CD4-positive, alpha-beta T cell treated with Interferon alpha-2 for 1 hour (primary cell): ENCODE results near the gene NADSYN1.

Experiments used
- DNase-seq, 2 donors: peaks; one replicate each; pipeline ENCODE4 v3.0.0-alpha.2; 2020 to 2022

NADSYN1 gene

GRCh38 chr11:71451596-71452198, 1.3 kb upstream of the NADSYN1 start:
- no peak for DNase-seq

DNA sequence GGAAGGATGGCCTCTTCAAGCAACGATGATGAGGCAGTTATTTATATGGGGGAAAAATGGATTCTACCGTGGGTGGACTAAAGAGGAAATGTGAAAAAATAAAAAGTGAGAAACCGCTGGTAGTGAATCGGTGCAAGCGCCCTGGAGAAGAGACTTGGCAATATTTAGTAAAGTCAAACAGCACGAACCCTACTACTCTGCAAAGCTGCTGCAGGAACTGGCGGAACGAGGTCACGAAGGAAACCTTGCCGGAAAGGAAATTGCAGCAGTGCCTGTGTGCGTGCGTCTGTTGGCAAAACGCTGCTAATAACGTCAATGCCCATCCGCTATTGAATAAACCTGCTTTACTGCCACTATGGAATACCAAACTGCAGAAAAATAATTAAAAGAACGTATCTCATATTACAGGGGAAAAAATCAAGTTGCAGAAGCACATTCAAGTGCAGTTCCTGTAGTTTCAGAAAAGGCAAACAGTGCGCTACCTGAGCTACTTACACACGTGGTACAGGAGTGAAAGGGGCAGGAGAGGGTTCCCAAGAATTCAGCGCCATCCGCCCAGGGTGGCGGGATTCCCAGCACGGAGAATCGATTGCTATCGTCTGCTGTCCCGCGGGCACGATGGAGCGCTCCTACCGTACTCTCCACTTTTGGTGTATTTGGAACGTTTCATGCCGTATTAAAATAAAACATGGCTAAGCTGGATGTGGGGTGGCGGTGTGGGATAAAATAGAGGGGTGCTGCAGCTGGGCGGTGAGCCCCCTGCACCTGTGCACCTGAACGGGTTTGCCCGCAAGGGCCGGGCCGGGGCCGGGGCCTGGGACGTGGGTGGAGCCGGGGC, 585 bp upstream of the NADSYN1 start:
- peak; percentile 61 to 73 for DNase-seq

- DNase-seq = no peak
Measured at GRCh38 chr11:71453918-71454304, 908 bp downstream of the NADSYN1 start.

DNA sequence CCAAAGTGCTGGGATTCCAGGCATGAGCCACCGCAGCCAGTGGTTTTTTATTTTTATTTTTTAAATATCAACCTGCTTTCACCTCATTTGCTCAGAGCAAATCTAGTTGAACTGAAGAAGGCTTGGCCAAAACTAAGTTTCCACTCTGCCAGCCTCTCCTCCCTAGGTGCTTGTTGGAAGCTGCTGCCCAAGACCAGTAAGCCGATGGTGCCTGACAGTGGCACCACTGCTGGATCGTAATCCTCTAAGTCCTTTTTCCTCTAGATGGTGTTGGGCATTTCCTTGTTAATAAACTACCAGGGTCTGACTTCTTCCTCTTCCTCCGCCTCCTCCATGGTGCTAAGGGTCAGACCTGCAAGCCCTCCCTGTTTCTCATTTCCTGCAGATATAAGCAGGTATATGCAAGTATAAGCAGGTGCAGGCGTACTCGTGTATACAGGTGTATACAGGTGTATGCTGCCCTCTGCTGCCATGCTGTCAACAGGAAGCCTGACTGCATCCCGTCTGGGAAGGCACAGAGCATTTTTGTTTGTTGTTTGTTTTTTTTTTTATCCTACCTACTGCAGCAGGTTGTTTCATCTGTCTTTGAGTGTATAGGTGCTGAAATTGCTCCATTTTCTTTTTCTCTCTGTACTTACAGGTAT, 1.6 kb downstream of the NADSYN1 start:
- peak; percentile 37 to 58 for DNase-seq

DNA sequence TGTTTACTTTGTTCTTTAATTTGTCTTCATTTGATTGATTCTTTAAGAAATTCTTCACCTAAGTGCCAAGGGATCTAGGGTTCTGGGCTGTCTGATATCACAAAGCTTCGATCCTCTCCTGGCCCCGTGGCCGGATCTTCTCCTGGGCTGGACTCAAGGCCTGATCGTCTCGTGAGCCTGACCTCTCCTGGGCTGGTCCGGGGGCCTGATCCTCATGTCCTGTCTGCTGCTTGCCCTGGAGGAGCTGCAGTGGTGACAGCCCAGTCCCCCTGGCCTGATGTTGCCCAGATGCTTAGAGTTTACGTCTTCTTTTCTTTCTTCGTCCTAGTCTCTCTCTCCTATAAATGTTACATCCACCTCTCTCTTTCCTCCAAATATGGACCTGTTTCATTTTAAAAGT, 3.3 kb downstream of the NADSYN1 start:
- DNase-seq = no peak

- no peak for DNase-seq
Measured at GRCh38 chr11:71456831-71457230, 3.8 kb downstream of the NADSYN1 start.

DNA sequence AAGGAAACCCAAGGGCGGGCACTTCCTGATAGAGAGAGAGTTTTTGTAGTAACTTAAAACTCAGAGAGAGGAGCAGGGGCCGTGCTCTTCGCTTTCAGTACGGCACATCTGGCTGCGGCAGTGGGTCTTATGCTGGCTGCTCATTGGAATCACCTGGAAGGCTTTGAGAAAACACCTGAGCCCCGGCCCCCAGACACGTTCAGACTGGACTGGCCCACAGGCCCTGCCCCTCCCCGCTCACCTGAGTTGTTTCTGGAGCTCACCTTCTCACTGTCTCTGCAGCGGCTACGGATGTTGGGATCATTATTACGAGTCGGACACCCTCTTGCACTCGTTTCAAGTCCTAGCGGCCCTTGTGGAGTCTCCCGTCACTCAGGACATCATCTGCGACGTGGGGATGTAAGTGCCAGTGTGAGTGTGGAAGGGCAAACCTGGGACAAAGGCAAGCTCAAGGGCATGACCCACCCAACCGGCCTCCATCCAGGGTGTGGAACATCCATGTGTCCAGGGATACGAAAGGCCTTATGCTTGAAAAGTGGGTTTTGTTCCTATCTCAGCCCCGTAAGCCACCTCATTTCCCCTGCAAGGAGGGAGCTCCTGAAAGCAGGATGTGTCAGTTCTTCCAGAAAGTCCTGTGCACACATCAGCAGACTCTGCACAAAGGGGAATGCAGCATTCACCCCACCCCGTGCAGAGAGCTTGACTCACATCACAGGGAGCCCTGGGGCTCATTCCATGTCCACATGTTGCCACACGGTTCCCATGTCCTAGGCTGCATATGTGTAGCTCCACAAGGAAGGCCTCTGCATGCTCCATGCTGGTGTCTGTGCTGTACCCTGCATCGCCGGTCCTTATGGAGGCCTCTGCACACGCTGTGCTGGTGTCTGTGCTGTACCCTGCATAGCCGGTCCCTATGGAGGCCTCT, 5.4 kb downstream of the NADSYN1 start:
- no peak for DNase-seq

- no peak for DNase-seq
Measured at GRCh38 chr11:71459076-71459766, 6.2 kb downstream of the NADSYN1 start.

GRCh38 chr11:71459767-71460320, 6.8 kb downstream of the NADSYN1 start:
- DNase-seq = no peak

- DNase-seq = no peak
Measured at GRCh38 chr11:71461696-71462095, 8.7 kb downstream of the NADSYN1 start.

DNA sequence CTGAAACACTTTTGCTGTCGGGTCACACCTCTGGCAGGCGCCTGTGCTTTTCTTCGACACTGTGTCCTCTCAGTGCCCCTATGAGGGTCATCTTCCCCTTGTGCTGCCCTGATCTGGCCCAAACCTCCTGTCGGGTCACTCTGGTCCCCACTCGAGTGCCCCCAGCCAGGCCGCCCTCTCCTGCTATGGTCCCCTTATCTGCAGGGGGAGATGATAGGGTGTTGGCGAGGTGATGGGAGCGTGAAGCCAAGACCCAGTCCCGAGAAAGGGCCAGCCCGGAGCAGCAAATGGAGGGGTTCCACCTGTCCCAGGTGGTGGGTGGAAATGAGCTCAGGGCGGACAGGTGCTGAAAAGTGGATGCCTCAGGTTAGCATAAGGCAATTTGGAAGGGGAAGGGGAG, 9.7 kb downstream of the NADSYN1 start:
- DNase-seq = no peak

DNA sequence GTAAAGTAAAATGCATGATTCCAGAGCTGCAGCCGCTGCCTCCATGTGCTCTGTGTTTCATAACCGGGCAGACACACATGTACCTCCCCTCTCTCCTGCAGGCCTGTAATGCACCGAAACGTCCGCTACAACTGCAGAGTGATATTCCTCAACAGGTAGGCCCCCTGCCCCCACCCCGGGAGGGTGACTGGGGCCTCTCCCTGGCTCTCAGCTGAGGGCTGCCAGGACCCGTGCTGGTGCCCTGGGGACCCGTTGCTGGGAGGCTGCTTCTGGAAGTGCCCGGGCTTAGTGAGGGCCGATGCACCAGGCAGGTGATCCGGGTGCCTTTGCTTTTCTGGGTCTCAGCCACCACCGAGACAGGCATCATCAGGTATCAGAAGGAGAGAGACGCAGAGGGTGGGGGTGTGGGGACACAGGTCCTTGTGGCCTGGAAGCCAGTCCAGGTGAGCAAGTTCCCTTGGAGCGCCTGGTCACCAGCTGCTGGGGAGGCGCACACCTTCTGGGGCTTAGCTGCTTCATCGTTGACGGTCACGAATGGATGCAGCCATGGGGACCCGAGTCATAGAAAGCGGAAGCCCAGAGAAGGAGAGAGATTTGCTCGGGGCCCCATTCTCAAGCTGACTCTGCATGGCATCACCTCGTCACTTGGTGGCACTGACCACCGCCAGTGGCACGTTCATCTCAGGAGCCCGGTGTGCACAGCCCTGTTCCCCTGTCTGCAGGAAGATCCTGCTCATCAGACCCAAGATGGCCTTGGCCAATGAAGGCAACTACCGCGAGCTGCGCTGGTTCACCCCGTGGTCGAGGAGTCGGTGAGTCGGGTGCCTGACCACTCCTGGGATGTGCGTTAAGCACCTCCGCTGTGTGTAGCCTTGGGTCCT, 10.6 kb downstream of the NADSYN1 start:
- no peak for DNase-seq

DNA sequence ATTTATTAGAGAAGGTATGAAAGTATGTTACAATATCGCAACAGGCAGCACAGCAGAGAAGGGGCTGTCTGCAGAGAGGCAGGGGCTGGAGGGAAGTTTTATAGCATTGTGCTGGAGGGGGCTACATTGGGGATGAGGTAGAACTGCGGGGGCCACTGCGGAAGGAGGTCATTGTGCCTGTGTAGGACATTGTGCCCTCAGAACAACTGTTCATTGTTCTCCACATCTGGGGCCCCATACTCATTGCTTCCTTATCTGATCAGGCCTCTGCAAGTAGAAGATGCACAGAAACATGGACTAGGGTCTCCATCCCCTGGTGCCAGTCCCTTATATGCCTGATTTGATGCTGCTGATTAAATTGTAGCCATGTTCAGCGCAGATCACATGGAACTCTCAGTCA, 12.1 kb downstream of the NADSYN1 start:
- DNase-seq = no peak

- no peak for DNase-seq
Measured at GRCh38 chr11:71466358-71466757, 13.4 kb downstream of the NADSYN1 start.

DNA sequence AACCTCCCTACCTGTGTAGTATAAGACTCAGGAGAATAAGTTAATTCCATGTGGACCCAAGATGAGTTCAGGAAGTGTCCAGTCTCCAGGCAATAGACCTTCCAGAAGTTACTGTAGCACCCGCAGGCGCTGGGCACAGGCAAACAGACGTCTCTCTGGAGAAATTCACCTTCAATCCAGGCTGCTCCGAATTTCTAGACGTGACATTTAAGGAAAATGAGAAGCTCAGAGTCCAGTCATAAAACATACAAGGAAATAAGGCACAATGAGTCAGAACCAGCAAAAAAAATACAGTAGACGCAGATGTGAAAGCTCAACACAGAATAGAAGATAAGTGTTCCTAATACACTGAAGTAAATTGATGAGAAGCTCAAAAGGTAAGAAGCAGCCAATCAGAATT, 14.2 kb downstream of the NADSYN1 start:
- DNase-seq = no peak

GRCh38 chr11:71470946-71471345, 17.9 kb downstream of the NADSYN1 start:
- DNase-seq = no peak

DNA sequence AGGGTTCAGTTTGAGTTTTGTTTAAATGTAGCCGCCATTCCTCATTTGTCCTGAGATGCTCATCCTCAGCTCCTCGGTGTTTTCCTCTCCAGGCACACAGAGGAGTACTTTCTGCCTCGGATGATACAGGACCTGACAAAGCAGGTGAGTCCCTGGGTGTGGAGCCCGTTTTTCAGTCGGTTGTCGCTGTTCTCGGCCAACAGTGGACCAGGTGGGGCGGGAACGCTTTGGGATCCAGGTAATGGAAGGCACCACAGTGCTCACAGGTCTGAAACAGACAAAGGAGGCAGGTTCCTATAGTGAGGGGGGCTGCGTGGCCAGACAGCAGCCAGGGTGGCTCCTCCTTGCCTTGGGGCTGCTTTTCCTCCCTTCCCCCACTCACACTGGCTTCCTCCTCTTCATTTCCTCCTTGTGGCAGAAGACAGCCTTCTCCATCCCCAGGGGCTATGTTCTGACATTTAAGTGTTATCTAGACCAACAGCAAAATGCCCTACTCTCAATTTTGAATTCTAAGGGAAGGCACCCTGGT, 19.4 kb downstream of the NADSYN1 start:
- DNase-seq = no peak

DNA sequence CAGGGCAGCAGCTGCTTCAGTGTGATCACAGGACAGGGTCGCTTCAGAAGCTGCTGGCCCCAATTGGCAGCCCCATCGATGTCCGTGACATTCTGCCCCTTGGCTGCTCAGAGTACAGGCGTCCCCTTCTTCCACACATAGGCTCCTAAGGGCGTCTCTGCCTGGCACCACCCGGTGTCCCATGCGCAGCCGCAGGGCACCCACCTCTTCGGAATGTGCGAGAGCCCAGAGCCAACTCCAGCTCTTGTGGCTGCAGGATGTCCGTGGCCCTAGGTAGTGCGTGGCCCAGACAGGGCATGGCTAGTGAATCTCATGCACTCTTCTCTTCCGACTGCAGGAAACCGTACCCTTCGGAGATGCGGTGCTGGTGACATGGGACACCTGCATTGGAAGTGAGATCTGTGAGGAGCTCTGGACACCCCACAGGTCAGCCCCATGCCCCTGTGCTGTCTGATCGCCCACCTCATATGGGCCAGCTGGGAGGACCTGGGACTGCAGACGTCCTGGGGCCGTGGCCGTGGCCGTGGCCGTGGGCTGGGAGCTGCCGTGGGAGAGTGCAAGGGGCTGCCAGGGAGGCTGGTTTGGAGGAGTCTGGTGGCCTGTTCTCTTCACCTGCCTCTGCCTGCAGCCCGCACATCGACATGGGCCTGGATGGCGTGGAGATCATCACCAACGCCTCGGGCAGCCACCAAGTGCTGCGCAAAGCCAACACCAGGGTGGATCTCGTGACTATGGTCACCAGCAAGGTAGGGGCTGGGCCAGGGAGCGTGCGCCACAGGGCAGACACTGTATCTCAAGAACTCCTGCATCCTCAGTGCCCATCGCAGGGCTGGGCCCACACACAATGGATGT, 20.2 kb downstream of the NADSYN1 start:
- no peak for DNase-seq

- DNase-seq = no peak
Measured at GRCh38 chr11:71473793-71474080, 20.7 kb downstream of the NADSYN1 start.
